CD8-positive, alpha-beta memory T cell (primary cell): Measurements from ENCODE around the gene ICAM4. TPM values are rescaled to one million over a fixed set of nuclear protein-coding genes. Genes with fewer than 3 reads are reported as not detected.

ENCODE experiments used
- CTCF ChIA-PET: fragments of 350-600 bp; sonication (Branson Sonifier 250); formaldehyde crosslinking; loops from one replicate; lab custom pipeline; 2021; ENCODE audit warnings: antibody characterized with exemption; lab: Charles Lee
- POLR2A ChIA-PET: fragments of 350-600 bp; sonication (Branson Sonifier 250); formaldehyde crosslinking; loops from one replicate; lab custom pipeline; 2021; ENCODE audit warnings: antibody characterized with exemption; lab: Charles Lee
- DNase-seq, 5 donors: peaks; one replicate each; pipeline versions ENCODE4 v3.0.0 to v3.0.0-alpha.2; 2020 to 2022; ENCODE audit warnings: mixed read lengths in 1 of 5
- H3K27ac ChIP-seq: one replicate; pipeline ENCODE4 v1.7.0; 2013; ENCODE audit warnings: low read depth, mild to moderate bottlenecking, low read length, moderate library complexity
- H3K27me3 ChIP-seq: 2 replicates; pipeline ENCODE4 v1.7.0; 2013; ENCODE audit warnings: low read length, mild to moderate bottlenecking; ENCODE audit not compliant: insufficient read depth, poor library complexity, severe bottlenecking
- H3K36me3 ChIP-seq: 2 replicates; pipeline ENCODE4 v1.7.0; 2013; ENCODE audit warnings: mild to moderate bottlenecking, low read length, moderate library complexity; ENCODE audit not compliant: insufficient read depth
- H3K4me1 ChIP-seq: 2 replicates; pipeline ENCODE4 v1.7.0; 2013; ENCODE audit warnings: mild to moderate bottlenecking, low read length, moderate library complexity; ENCODE audit not compliant: insufficient read depth
- H3K4me3 ChIP-seq: 2 replicates; pipeline ENCODE4 v1.7.0; 2013; ENCODE audit warnings: mild to moderate bottlenecking, low read length
- H3K9me3 ChIP-seq: 2 replicates; pipeline ENCODE4 v1.7.0; 2013; ENCODE audit warnings: mild to moderate bottlenecking, low read length
- H3K27ac Mint-ChIP-seq, 8 donors: one replicate each; pipeline ENCODE4 v1.8.0; 2020 to 2021; ENCODE audit warnings: mixed read lengths in 8 of 8, mild to moderate bottlenecking in 6 of 8, inconsistent platforms in 3 of 8, moderate library complexity in 3 of 8
- H3K27me3 Mint-ChIP-seq, 2 donors: one replicate each; pipeline ENCODE4 v1.8.0; 2020 to 2021; ENCODE audit warnings: mixed read lengths in 2 of 2, mild to moderate bottlenecking in 1 of 2, moderate library complexity in 1 of 2
- H3K36me3 Mint-ChIP-seq, 3 donors: one replicate each; pipeline ENCODE4 v1.8.0; 2020 to 2021; ENCODE audit warnings: mixed read lengths in 3 of 3, inconsistent platforms in 1 of 3, mild to moderate bottlenecking in 1 of 3
- H3K4me1 Mint-ChIP-seq, 3 donors: one replicate each; pipeline ENCODE4 v1.8.0; 2020 to 2021; ENCODE audit warnings: mixed read lengths in 3 of 3, inconsistent platforms in 1 of 3, mild to moderate bottlenecking in 1 of 3
- H3K4me3 Mint-ChIP-seq, 7 donors: one replicate each; pipeline ENCODE4 v1.8.0; 2020 to 2021; ENCODE audit warnings: mixed read lengths in 7 of 7, mild to moderate bottlenecking in 6 of 7, moderate library complexity in 4 of 7, inconsistent platforms in 2 of 7
- H3K9me3 Mint-ChIP-seq, 5 donors: one replicate each; pipeline ENCODE4 v1.8.0; 2020 to 2022; ENCODE audit warnings: mixed read lengths in 5 of 5, mild to moderate bottlenecking in 3 of 5, moderate library complexity in 2 of 5, inconsistent platforms in 1 of 5
- polyA plus RNA-seq: library from polyadenylated mRNA; unstranded; fragments of 300-500 nt; fragmentation: Illumina TruSeq; gene quantifications from one replicate; pipeline ENCODE4 v1.2.3, GENCODE V29; 2021
- total RNA-seq, 2 experiments: library from RNA; stranded (reverse); gene quantifications; one replicate each; pipeline ENCODE4 v1.2.3, GENCODE V29; 2021

ICAM4 gene
- total and polyA plus RNA-seq, 3 experiments from 2014 or later, result 0.15 to 0.95 (median 0.33) TPM

DNA sequence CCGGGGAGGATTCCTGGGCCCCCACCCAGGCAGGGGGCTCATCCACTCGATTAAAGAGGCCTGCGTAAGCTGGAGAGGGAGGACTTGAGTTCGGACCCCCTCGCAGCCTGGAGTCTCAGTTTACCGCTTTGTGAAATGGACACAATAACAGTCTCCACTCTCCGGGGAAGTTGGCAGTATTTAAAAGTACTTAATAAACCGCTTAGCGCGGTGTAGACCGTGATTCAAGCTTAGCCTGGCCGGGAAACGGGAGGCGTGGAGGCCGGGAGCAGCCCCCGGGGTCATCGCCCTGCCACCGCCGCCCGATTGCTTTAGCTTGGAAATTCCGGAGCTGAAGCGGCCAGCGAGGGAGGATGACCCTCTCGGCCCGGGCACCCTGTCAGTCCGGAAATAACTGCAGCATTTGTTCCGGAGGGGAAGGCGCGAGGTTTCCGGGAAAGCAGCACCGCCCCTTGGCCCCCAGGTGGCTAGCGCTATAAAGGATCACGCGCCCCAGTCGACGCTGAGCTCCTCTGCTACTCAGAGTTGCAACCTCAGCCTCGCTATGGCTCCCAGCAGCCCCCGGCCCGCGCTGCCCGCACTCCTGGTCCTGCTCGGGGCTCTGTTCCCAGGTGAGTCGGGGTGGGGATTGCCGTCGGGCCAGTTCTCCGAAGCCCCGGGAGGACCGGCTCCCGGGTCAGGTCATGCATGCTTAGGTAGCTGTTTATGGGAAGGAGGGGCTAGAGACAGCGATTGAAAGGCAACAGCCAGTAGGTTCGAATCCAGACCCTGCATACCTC is 15.9 kb upstream of the ICAM4 start, which contains the start of gene ICAM1:
Gene ICAM1, plus strand, starts transcription at position 505 of the 779 bp plus-strand sequence. Its CDS starts 40 bp downstream, at position 545.
- POLR2A ChIA-PET, result interaction anchor here (0.5 to 3.2 kb wide), 11 partner anchors 9 to 388 kb away, joined by 3 to 47 read pairs (median 9); partner anchors contain the start of genes CDC37, ICAM4, ICAM5 and RAVER1
- H3K36me3 ChIP-seq, result no peaks in the 10 kb centered on the region
- peaks cover 26 to 51% (median 31%) of the 10 kb centered on the region in 3 donors for H3K4me1 Mint-ChIP-seq
- peak; percentile 61 to 81 (median 70) for DNase-seq
- peak within 1 kb of the TSS; percentile 87 for H3K27ac ChIP-seq
- peaks cover 0 to 13% (median 0%) of the 10 kb centered on the region in 3 donors for H3K36me3 Mint-ChIP-seq
- H3K27ac Mint-ChIP-seq, result peak within 1 kb of the TSS; percentile 90 to 99 (median 95)
- H3K9me3 Mint-ChIP-seq, result no peaks in the 10 kb centered on the region
- H3K4me1 ChIP-seq, result peaks cover 21% of the 10 kb centered on the region
- no peaks in the 10 kb centered on the region for H3K9me3 ChIP-seq
- H3K27me3 ChIP-seq, result no peaks in the 10 kb centered on the region
- peak within 1 kb of the TSS; percentile 83 to 94 (median 87) for H3K4me3 Mint-ChIP-seq
- CTCF ChIA-PET, result interaction anchor here (0.6 to 11.0 kb wide), 25 partner anchors 8 to 363 kb away, joined by 3 to 355 read pairs (median 4); partner anchors contain the start of genes CDC37, ICAM5, RAVER1 and TYK2
- H3K4me3 ChIP-seq, result peak within 1 kb of the TSS; percentile 76
- peaks cover 0 to 2% of the 10 kb centered on the region in 2 donors for H3K27me3 Mint-ChIP-seq

DNA sequence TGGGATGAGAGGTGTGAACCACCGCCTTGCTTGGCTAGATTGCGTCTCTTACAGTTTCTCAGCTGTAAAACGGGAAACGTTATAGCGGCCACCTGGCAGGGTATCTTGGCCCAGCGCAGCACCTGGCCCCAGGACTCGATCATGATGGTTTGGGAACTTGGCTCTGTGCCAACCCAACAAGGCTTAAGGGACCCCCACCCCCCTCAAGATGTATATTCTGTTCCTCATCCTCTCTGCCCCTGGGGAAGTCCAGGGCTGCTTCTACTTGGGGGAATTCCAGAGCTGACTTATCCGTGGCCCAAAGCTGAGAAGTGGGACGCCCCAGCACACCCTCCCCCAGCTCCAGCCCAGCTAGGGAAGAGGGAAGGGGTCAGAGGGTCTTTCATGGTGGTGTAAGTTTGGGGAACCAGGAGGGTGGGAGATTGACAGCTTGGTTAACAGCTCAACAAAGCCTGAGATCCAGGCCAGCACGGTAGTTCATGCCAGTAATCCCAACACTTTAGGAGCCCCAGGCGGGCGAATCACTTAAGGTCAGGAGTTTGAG is 15.1 kb upstream of the ICAM4 start:
- peaks cover 26 to 51% (median 31%) of the 10 kb centered on the region in 3 donors for H3K4me1 Mint-ChIP-seq
- H3K9me3 Mint-ChIP-seq, result no peaks in the 10 kb centered on the region
- no peaks in the 10 kb centered on the region for H3K9me3 ChIP-seq
- H3K27ac Mint-ChIP-seq, result peak overlapping the region; percentile 90 to 99 (median 95)
- no peaks in the 10 kb centered on the region for H3K27me3 ChIP-seq
- no peaks in the 10 kb centered on the region for H3K36me3 ChIP-seq
- peaks cover 0 to 13% (median 0%) of the 10 kb centered on the region in 3 donors for H3K36me3 Mint-ChIP-seq
- peak overlapping the region; percentile 87 for H3K27ac ChIP-seq
- peak overlapping the region; percentile 76 for H3K4me3 ChIP-seq
- peak in 3 of 5 donors; percentile 28 to 68 (median 58) for DNase-seq
- ChIA-PET POLR2A (interaction anchor here (0.6 to 3.2 kb wide), 6 partner anchors 17 to 128 kb away, joined by 4 to 47 read pairs (median 7); partner anchors contain the start of genes ICAM4, ICAM5 and TYK2), CTCF (interaction anchor here (0.7 to 11.0 kb wide), 16 partner anchors 8 to 207 kb away, joined by 3 to 355 read pairs (median 5); partner anchors contain the start of genes ICAM5, RAVER1 and TYK2)
- H3K4me1 ChIP-seq, result peaks cover 21% of the 10 kb centered on the region
- peak overlapping the region; percentile 83 to 94 (median 87) for H3K4me3 Mint-ChIP-seq
- peaks cover 0 to 2% of the 10 kb centered on the region in 2 donors for H3K27me3 Mint-ChIP-seq

DNA sequence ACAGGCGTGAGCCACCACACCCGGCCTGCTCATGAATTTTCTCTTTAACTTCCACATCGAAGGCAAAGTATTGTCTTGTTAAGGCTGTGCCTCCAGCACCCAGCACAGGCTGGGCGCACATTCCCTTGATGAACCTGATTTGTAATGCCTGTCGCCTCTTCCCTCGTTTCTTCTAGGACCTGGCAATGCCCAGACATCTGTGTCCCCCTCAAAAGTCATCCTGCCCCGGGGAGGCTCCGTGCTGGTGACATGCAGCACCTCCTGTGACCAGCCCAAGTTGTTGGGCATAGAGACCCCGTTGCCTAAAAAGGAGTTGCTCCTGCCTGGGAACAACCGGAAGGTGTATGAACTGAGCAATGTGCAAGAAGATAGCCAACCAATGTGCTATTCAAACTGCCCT is 12.2 kb upstream of the ICAM4 start:
- Mint-ChIP-seq H3K4me1 (peaks cover 36 to 58% (median 39%) of the 10 kb centered on the region in 3 donors), H3K36me3 (peaks cover 0 to 29% (median 2%) of the 10 kb centered on the region in 3 donors), H3K9me3 (no peaks in the 10 kb centered on the region), H3K27me3 (peaks cover 0 to 1% of the 10 kb centered on the region in 2 donors), H3K27ac (peak overlapping the region in 7 of 8 donors; percentile 6 to 99 (median 48)), H3K4me3 (peak overlapping the region in 2 of 7 donors; percentile 12 to 47)
- no peak for DNase-seq
- Histone ChIP-seq H3K36me3 (no peaks in the 10 kb centered on the region), H3K27me3 (no peaks in the 10 kb centered on the region), H3K9me3 (no peaks in the 10 kb centered on the region), H3K4me3 (no peak overlapping the region), H3K4me1 (peaks cover 19% of the 10 kb centered on the region), H3K27ac (no peak overlapping the region)
- CTCF ChIA-PET, result interaction anchor here (1.7 to 11.0 kb wide), 3 partner anchors 16 to 112 kb away, joined by 4 to 355 read pairs (median 71); partner anchors contain the start of genes ICAM5 and TYK2
- POLR2A ChIA-PET, result interaction anchor here (0.5 kb wide), 1 partner anchor 10 kb away, joined by 5 read pairs; no protein-coding TSS in a partner anchor

DNA sequence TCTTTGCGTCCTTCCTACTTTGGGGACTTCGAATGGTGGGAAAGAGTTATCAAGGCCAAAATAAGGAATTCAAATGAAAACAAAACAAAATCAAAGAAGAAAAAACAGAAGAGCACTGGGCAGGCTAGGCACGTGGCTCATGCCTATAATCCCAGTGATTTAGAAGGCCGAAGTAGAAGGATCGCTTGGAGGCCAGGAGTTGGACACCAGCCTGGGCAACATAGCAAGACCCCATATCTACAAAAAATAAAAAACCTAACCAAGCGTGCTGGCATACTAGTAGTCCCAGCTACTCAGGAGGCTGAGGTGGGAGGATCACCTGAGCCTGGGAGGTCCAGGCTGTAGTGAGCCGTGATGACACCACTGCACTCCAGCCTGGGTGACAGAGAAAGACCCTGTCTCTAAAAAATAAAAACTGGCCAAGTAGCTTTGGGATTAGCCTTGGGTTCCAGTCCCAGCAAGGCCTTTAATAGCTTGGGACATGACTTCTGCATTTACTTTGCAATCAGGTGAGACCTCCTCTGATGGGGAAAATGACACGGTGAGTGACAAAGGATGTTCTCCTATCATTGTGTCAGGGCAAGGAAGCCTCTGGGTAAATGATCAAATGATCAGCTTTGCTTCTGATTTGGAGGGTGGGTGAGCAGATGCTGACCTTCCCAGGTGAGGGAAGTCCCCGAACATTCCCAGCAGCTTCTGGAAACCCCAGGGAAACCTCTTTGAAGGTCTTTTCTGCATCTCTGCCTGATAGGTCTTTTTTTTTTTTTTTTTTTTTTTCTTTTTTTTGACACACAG is 8.8 kb upstream of the ICAM4 start:
- Mint-ChIP-seq H3K4me1 (peaks cover 24 to 39% (median 28%) of the 10 kb centered on the region in 3 donors), H3K27me3 (peaks cover 0 to 1% of the 10 kb centered on the region in 2 donors), H3K27ac (peak overlapping the region in 5 of 8 donors; percentile 18 to 38 (median 27)), H3K36me3 (peaks cover 0 to 40% (median 4%) of the 10 kb centered on the region in 3 donors), H3K4me3 (no peak overlapping the region), H3K9me3 (no peaks in the 10 kb centered on the region)
- H3K4me3 ChIP-seq, result no peak overlapping the region
- no peaks in the 10 kb centered on the region for H3K36me3 ChIP-seq
- no peak for DNase-seq
- ChIA-PET POLR2A (no interaction called here), CTCF (interaction anchor here (1.0 to 3.4 kb wide), 8 partner anchors 8 to 110 kb away, joined by 3 to 27 read pairs (median 4); partner anchors contain the start of genes ICAM1 and RAVER1)
- no peaks in the 10 kb centered on the region for H3K4me1 ChIP-seq
- H3K27ac ChIP-seq, result no peak overlapping the region
- H3K9me3 ChIP-seq, result no peaks in the 10 kb centered on the region
- H3K27me3 ChIP-seq, result no peaks in the 10 kb centered on the region

DNA sequence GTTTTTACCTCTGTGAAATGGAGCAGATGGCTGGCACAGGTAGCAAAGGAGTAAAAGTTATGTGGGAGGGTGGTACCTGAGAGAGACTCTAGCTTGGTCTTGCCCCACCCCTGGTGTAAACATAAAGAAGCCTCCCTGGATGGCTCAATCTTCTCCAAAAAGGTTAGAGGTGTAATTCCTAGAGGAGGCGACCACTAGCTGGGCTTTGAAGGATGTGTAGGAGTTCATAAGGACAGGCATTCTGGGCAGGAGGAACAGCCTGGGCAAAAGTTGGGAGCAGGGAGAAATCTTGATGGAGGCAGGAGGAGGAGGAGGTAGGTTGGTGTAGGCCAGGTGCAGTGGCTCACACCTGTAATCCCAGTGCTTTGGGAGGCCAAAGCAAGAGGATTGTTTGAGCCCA is 7.8 kb upstream of the ICAM4 start:
- ChIA-PET POLR2A (no interaction called here), CTCF (interaction anchor here (1.5 to 3.4 kb wide), 3 partner anchors 9 to 109 kb away, joined by 3 to 27 read pairs (median 17); partner anchors contain the start of gene ICAM1)
- no peaks in the 10 kb centered on the region for H3K9me3 Mint-ChIP-seq
- Histone ChIP-seq H3K27me3 (no peaks in the 10 kb centered on the region), H3K9me3 (no peaks in the 10 kb centered on the region), H3K27ac (no peak overlapping the region), H3K4me1 (no peaks in the 10 kb centered on the region), H3K4me3 (no peak overlapping the region), H3K36me3 (no peaks in the 10 kb centered on the region)
- peak overlapping the region in 3 of 7 donors; percentile 18 to 61 (median 52) for H3K4me3 Mint-ChIP-seq
- H3K27me3 Mint-ChIP-seq, result peaks cover 0 to 1% of the 10 kb centered on the region in 2 donors
- DNase-seq, result no peak
- peak overlapping the region in 5 of 8 donors; percentile 11 to 87 (median 73) for H3K27ac Mint-ChIP-seq
- peaks cover 0 to 47% (median 4%) of the 10 kb centered on the region in 3 donors for H3K36me3 Mint-ChIP-seq
- H3K4me1 Mint-ChIP-seq, result peaks cover 23 to 37% (median 27%) of the 10 kb centered on the region in 3 donors

DNA sequence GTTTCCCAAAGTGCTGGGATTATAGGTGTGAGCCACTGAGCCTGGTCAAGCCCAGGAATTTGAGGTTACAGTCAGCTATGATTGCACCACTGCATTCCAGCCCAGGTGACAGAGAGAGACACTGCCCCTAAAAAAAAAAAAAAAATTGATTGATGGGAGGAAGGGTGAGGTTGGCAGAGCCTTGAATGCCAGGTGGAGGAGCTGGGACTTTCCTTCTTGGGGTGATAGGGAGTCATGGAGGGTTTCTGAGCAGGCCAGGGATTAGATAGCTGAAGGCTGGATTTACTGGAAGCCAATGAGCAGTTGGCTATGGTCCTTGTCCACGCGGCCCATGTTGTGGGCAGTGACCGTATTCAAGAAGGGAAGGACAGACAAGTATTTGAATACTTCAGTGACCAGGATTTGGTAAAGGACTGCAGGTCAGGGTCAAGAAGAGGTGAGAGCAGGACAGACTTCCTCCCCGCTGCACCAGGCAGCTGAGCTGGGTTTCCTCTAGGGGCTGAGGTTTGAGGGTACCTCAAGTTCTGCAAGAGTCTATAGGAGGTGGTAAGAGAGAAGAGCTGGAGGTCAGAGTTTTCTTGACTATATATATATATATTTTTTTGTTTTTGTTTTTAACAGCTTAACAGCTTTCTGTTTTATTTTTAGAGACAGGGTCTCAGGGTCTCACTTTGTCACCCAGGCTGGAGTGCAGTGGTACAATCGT is 6.9 kb upstream of the ICAM4 start:
- Histone ChIP-seq H3K36me3 (peaks cover 2% of the 10 kb centered on the region), H3K9me3 (no peaks in the 10 kb centered on the region), H3K27ac (no peak overlapping the region), H3K4me3 (no peak overlapping the region), H3K4me1 (no peaks in the 10 kb centered on the region), H3K27me3 (no peaks in the 10 kb centered on the region)
- Mint-ChIP-seq H3K4me3 (peak overlapping the region in 6 of 7 donors; percentile 9 to 72 (median 58)), H3K36me3 (peaks cover 3 to 50% (median 5%) of the 10 kb centered on the region in 3 donors), H3K27me3 (no peaks in the 10 kb centered on the region), H3K4me1 (peaks cover 17 to 30% (median 24%) of the 10 kb centered on the region in 3 donors), H3K27ac (peak overlapping the region; percentile 24 to 95 (median 92)), H3K9me3 (no peaks in the 10 kb centered on the region)
- CTCF ChIA-PET, result interaction anchor here (0.9 to 3.4 kb wide), 6 partner anchors 10 to 109 kb away, joined by 3 to 27 read pairs (median 6); partner anchors contain the start of gene ICAM1
- POLR2A ChIA-PET, result interaction anchor here (0.7 to 1.3 kb wide), 3 partner anchors 10 to 281 kb away, joined by 4 to 13 read pairs (median 5); partner anchors contain the start of gene ICAM1
- DNase-seq, result no peak
